Measurements from ENCODE around the gene OOSP4A. TPM values are rescaled to one million over a fixed set of nuclear protein-coding genes. Genes with fewer than 3 reads are reported as not detected.
"Not testable (repeated sequence)": the region's sequence is repeated elsewhere in the genome, so short reads cannot be mapped to it uniquely, and the experiment has no call there.

The OOSP4A gene
- total RNA-seq, 4 donors from 2014 or later = not detected

- Histone ChIP-seq H3K27me3 (no peaks in the 10 kb centered on the region), H3K27ac (replicated peaks in 1 of 4) (no peak overlapping the region), H3K9me3 (no peaks in the 10 kb centered on the region), H3K4me3 (no peak overlapping the region), H3K4me1 (no peaks in the 10 kb centered on the region), H3K36me3 (no peaks in the 10 kb centered on the region)
- intact Hi-C loops (cut with DNase I) = no loop called here
- TF ChIP-seq POLR2AphosphoS5 (IDR thresholded peaks at IDR 0.05) (no peak), POLR2A (IDR thresholded peaks at IDR 0.05; ENCODE audit: low read depth) (no peak), EP300 (IDR thresholded peaks at IDR 0.05) (no peak), CTCF (IDR thresholded peaks at IDR 0.05) (no peak)
- no peak for DNase-seq (ENCODE audit: extremely low spot score)
- 86% methylated on average over 3 of the region's 3 CpGs for WGBS
These were observed 4.0 kb downstream of the OOSP4A start for GRCh38 chr11:59967677-59968394.

GRCh38 chr11:59968395-59968783, 4.6 kb downstream of the OOSP4A start:
- Histone ChIP-seq H3K4me3 (no peak overlapping the region), H3K9me3 (no peaks in the 10 kb centered on the region), H3K36me3 (no peaks in the 10 kb centered on the region), H3K27ac (replicated peaks in 1 of 4) (no peak overlapping the region), H3K27me3 (no peaks in the 10 kb centered on the region), H3K4me1 (no peaks in the 10 kb centered on the region)
- no peak for TF ChIP-seq CTCF (IDR thresholded peaks at IDR 0.05)
- TF ChIP-seq POLR2A (IDR thresholded peaks at IDR 0.05; ENCODE audit: low read depth) = no peak
- no peak for TF ChIP-seq POLR2AphosphoS5 (IDR thresholded peaks at IDR 0.05)
- TF ChIP-seq EP300 (IDR thresholded peaks at IDR 0.05) = no peak
- intact Hi-C loops (cut with DNase I) = no loop called here
- no peak for DNase-seq (ENCODE audit: extremely low spot score)
- 67% methylated on average over 1 of the region's 1 CpG for WGBS

- no peak for DNase-seq (ENCODE audit: extremely low spot score)
- no peak overlapping the region for H3K4me3 ChIP-seq
- intact Hi-C loops (cut with DNase I) = no loop called here
- no peaks in the 10 kb centered on the region for H3K27me3 ChIP-seq
- WGBS = 74% methylated on average over 5 of the region's 5 CpGs
- H3K4me1 ChIP-seq = no peaks in the 10 kb centered on the region
- no peaks in the 10 kb centered on the region for H3K36me3 ChIP-seq
- no peak for TF ChIP-seq CTCF (IDR thresholded peaks at IDR 0.05)
- TF ChIP-seq POLR2AphosphoS5 (IDR thresholded peaks at IDR 0.05) = no peak
- TF ChIP-seq POLR2A (IDR thresholded peaks at IDR 0.05; ENCODE audit: low read depth) = no peak
- no peak for TF ChIP-seq EP300 (IDR thresholded peaks at IDR 0.05)
- no peaks in the 10 kb centered on the region for H3K9me3 ChIP-seq
- no peak overlapping the region for H3K27ac ChIP-seq (replicated peaks in 1 of 4)
These were observed 9.3 kb downstream of the OOSP4A start for GRCh38 chr11:59973097-59973496.

DNA sequence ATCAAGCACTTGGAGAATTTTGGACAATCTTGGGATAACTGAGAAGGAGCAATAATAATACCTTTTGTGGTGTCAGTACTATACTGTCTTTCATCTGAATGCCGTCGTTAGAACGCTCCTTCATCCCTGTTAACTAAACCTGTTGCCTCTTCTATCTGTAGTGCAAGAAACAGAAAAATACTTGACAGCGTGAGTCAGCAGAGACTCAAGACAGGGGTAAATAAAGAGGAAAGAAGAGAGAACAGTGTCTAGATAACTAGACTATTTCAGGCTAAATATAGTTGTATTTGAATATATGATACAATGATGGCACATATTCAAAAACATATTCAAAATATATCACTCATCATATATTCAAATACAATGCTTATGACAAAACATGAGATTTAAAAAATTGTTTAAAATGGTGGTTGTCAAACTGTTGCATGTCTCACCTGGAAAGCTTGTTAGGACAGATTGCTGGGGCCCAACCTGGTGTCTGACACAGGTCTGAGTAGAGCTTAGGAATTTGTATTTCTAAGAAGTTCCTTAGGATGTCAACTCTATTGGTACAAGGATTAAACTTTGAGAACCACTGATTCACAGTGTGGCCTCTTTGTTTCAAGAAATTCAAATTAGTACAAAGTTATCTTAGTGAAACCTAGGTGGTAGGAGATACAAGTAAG, 17.4 kb downstream of the OOSP4A start:
- no peaks in the 10 kb centered on the region for H3K27me3 ChIP-seq
- H3K9me3 ChIP-seq = no peaks in the 10 kb centered on the region
- TF ChIP-seq POLR2A (IDR thresholded peaks at IDR 0.05; ENCODE audit: low read depth) (no peak), POLR2AphosphoS5 (IDR thresholded peaks at IDR 0.05) (no peak), EP300 (IDR thresholded peaks at IDR 0.05) (no peak), CTCF (IDR thresholded peaks at IDR 0.05) (no peak)
- intact Hi-C loops (cut with DNase I) = no loop called here
- WGBS = 93% methylated on average over 4 of the region's 4 CpGs
- H3K27ac ChIP-seq (replicated peaks in 1 of 4) = no peak overlapping the region
- H3K4me3 ChIP-seq = no peak overlapping the region
- DNase-seq (ENCODE audit: extremely low spot score) = no peak
- H3K36me3 ChIP-seq = no peaks in the 10 kb centered on the region
- H3K4me1 ChIP-seq = no peaks in the 10 kb centered on the region

GRCh38 chr11:59982037-59982436, 18.2 kb downstream of the OOSP4A start:
- intact Hi-C loops (cut with DNase I); H3K4me3 ChIP-seq; H3K9me3 ChIP-seq; H3K36me3 ChIP-seq; DNase-seq (ENCODE audit: extremely low spot score); H3K27ac ChIP-seq (replicated peaks in 1 of 4); H3K27me3 ChIP-seq; H3K4me1 ChIP-seq: not testable (repeated sequence)
- WGBS = 57% methylated on average over 4 of the region's 4 CpGs
